Endometrial microvascular endothelial cells (primary cell): ENCODE results near the gene COL3A1. TPM values are rescaled to one million over a fixed set of nuclear protein-coding genes. Genes with fewer than 3 reads are reported as not detected.

Experiments
- in situ Hi-C: cut with HindIII; loops from 2 replicates; pipeline ENCODE4 v1.10.0; 2017; ENCODE audit warnings: low sequenced_read_pairs, low pct_unique_long_range_greater_than_20kb; ENCODE audit errors: inconsistent ontology term
- total RNA-seq: library from RNA; depleted of rRNA; stranded (reverse); fragments of >200 nt; gene quantifications from one replicate; pipeline ENCODE4 v1.2.3, GENCODE V29; 2015; ENCODE audit errors: inconsistent ontology term

COL3A1 gene
- total RNA-seq, 1 donor from 2014 or later, result 23.0 TPM

- in situ Hi-C loops, result no loop called here
Observed at GRCh38 chr2:188971432-188971861, 2.7 kb upstream of the COL3A1 start.

- in situ Hi-C loops, result no loop called here
Observed at GRCh38 chr2:188973641-188974040, 532 bp upstream of the COL3A1 start.

- in situ Hi-C loops, result loop anchor here (25.0 kb wide), 1 partner anchor 438 kb away; no protein-coding TSS in a partner anchor
Observed at GRCh38 chr2:188975497-188976102, 1.4 kb downstream of the COL3A1 start.

- in situ Hi-C loops, result loop anchor here (25.0 kb wide), 1 partner anchor 439 kb away; no protein-coding TSS in a partner anchor
Observed at GRCh38 chr2:188976545-188977268, 2.5 kb downstream of the COL3A1 start.

DNA sequence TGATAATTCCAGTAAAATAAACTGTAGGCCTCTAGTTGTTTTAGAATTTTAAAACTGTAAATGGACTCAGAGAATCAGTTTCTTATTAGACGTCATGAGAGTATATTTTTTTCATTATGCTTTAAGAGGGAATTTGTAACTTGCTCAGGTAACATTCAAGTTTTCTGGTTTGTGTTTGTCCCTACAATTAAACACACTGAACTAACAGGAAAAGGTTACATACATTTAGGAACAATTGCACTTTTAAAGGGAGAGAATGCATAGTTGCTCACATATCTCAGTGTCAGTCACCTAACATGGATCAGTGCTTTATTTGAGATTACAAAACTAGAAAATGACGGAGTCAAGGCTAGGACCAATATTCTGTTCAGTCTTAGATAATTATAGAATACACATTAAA lies 3.1 kb downstream of the COL3A1 start:
- in situ Hi-C loops, result loop anchor here (25.0 kb wide), 1 partner anchor 440 kb away; no protein-coding TSS in a partner anchor

- in situ Hi-C loops, result loop anchor here (25.0 kb wide), 1 partner anchor 441 kb away; no protein-coding TSS in a partner anchor
Observed at GRCh38 chr2:188978291-188979081, 4.3 kb downstream of the COL3A1 start.

- in situ Hi-C loops, result loop anchor here (25.0 kb wide), 1 partner anchor 442 kb away; no protein-coding TSS in a partner anchor
Observed at GRCh38 chr2:188979187-188980114, 5.3 kb downstream of the COL3A1 start.

DNA sequence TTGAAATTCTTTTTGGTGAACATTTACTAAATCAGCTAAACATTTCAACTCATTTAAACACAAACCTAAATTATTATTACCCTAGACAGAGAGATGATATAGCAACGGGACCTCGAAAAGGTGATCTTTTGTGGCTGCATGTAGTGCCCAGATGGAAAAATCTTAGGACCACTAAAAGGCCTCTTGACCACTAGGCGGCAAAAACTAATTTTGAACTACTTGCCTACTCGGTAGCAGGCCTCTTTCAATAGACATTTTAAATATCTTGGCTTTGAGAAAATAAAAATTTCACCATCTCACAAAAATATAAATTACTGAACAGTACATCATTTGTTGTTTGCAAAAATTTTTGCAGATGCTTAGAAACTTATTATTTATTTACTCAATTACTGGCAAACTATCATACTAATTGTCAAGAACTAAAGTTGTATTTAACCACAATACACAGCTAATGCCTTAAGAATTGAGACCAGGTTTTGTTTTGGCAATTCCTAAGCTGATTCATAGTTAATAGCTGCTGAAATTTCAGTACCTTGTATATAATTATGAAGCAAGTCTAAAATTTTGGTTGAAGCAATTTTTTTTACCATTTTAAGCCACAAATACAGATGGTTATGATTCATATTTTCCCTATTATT lies 9.4 kb downstream of the COL3A1 start:
- in situ Hi-C loops, result loop anchor here (25.0 kb wide), 1 partner anchor 446 kb away; no protein-coding TSS in a partner anchor

- in situ Hi-C loops, result loop anchor here (25.0 kb wide), 1 partner anchor 447 kb away; no protein-coding TSS in a partner anchor
Observed at GRCh38 chr2:188984065-188984491, 9.9 kb downstream of the COL3A1 start.

DNA sequence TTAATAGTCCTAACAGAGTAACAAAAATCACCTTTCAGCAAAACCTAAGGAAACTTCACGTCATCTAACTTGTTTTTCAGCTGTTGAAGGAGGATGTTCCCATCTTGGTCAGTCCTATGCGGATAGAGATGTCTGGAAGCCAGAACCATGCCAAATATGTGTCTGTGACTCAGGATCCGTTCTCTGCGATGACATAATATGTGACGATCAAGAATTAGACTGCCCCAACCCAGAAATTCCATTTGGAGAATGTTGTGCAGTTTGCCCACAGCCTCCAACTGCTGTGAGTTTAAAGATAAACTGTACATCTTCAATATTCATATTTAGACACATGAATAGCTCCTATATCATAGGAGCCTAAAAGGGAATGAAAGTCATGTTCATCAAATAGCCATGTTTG lies 10.5 kb downstream of the COL3A1 start:
- in situ Hi-C loops, result loop anchor here (25.0 kb wide), 1 partner anchor 447 kb away; no protein-coding TSS in a partner anchor

- in situ Hi-C loops, result loop anchor here (25.0 kb wide), 1 partner anchor 450 kb away; no protein-coding TSS in a partner anchor
Observed at GRCh38 chr2:188986839-188987238, 12.7 kb downstream of the COL3A1 start.

DNA sequence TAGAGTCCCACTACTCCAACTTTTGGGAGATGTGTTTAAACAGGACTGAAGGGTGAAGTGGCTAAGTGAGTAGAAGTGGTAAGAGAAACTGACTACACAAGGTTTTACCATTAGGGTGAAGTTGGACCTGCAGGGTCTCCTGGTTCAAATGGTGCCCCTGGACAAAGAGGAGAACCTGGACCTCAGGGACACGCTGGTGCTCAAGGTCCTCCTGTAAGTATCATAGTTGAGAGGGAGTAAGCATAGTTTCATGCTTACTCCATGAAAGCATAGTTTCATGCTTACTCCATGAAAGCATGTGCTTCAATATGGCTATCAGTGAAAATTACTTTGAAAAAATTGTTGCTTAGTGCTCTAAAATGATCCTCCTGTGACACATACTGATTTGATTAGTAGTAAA lies 19.1 kb downstream of the COL3A1 start:
- in situ Hi-C loops, result loop anchor here (25.0 kb wide), 1 partner anchor 456 kb away; no protein-coding TSS in a partner anchor

DNA sequence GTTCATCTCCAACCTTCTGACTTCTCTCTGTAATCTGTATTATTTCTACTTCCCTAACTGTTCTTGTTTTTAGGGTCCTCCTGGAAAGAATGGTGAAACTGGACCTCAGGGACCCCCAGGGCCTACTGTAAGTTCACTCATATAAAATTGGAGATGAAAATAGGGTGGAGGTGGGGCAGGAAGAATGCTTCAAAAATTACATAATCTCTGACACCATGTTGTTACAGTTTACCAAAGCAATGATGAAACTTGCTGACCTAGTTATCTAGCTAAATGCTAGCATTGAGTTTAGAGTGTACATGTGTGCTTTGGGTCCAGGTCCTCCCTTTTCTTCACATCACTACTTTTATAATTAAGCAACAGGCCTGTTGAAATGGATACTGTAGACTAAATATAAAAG lies 23.1 kb downstream of the COL3A1 start:
- in situ Hi-C loops, result loop anchor here (25.0 kb wide), 1 partner anchor 460 kb away; no protein-coding TSS in a partner anchor

DNA sequence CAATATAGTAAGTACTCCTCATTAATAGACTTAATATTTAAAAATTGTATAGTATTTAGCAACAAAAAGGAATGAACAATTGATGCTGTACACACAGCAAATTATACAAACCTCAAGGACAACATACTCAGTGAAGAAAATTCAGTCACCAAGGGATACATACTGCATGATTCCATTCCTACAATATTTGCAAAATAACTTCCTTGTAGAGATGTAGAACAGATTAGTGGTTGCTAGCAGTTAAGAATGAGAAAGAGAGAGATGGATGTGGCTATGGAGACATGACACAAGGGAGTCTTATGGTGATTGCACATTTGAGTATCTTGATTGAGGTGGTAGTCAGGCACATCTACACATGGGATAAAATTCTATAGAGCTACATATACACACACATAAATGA lies 26.0 kb downstream of the COL3A1 start:
- in situ Hi-C loops, result no loop called here

- in situ Hi-C loops, result no loop called here
Observed at GRCh38 chr2:189002079-189002478, 27.9 kb downstream of the COL3A1 start.

- in situ Hi-C loops, result no loop called here
Observed at GRCh38 chr2:189008555-189009262, 34.5 kb downstream of the COL3A1 start.

- in situ Hi-C loops, result no loop called here
Observed at GRCh38 chr2:189010536-189010935, 36.4 kb downstream of the COL3A1 start.
